WTC11 (cell line): Measurements from ENCODE around the gene C11orf21. TPM values are rescaled to one million over a fixed set of nuclear protein-coding genes. Genes with fewer than 3 reads are reported as not detected.

Experiments
- ATAC-seq: fragments of 200-7000 bp; cut with Tn5 transposase; 2 replicates; pipeline ENCODE4 v1.10.0; 2021; ENCODE audit warnings: mild to moderate bottlenecking, moderate library complexity
- CTCF ChIA-PET: fragments of 300-600 bp; sonication (Branson Sonifier 250); formaldehyde crosslinking; loops from one replicate; lab custom pipeline; 2021; ENCODE audit warnings: antibody characterized with exemption; lab: Charles Lee
- POLR2A ChIA-PET: fragments of 350-600 bp; sonication (Branson Sonifier 250); formaldehyde crosslinking; loops from one replicate; lab custom pipeline; 2021; ENCODE audit warnings: antibody characterized with exemption; lab: Charles Lee
- DNase-seq: peaks from one replicate; pipeline ENCODE4 v3.0.0; 2021; ENCODE audit warnings: low spot score
- H3K27ac Mint-ChIP-seq: 2 replicates; pipeline ENCODE4 v1.8.0; 2021; ENCODE audit warnings: mixed read lengths
- H3K27me3 Mint-ChIP-seq: 2 replicates; pipeline ENCODE4 v1.8.0; 2021; ENCODE audit warnings: low read depth, mild to moderate bottlenecking, moderate library complexity, mixed read lengths
- H3K36me3 Mint-ChIP-seq: 2 replicates; pipeline ENCODE4 v1.8.0; 2021; ENCODE audit warnings: mixed read lengths
- H3K4me1 Mint-ChIP-seq: 2 replicates; pipeline ENCODE4 v1.8.0; 2022; ENCODE audit warnings: mixed read lengths
- H3K4me3 Mint-ChIP-seq: 2 replicates; pipeline ENCODE4 v1.8.0; 2021; ENCODE audit warnings: mild to moderate bottlenecking, moderate library complexity, mixed read lengths
- H3K9me3 Mint-ChIP-seq: 2 replicates; pipeline ENCODE4 v1.8.0; 2021; ENCODE audit warnings: mixed read lengths
- CBFB ChIP-seq: sonication (generic); formaldehyde crosslinking; IDR thresholded peaks from 2 replicates; pipeline ENCODE4 v1.8.1; 2022; ENCODE audit warnings: mild to moderate bottlenecking, low read depth, missing genetic modification reagents
- E2F4 ChIP-seq: sonication (generic); formaldehyde crosslinking; IDR thresholded peaks from 2 replicates; pipeline ENCODE4 v1.8.1; 2022; ENCODE audit warnings: low read depth, mild to moderate bottlenecking, moderate library complexity, missing genetic modification reagents, borderline replicate concordance
- IRF2 ChIP-seq: sonication (generic); formaldehyde crosslinking; IDR thresholded peaks from 2 replicates; pipeline ENCODE4 v1.8.0; 2022; ENCODE audit warnings: low read depth, missing genetic modification reagents, borderline replicate concordance
- JAZF1 ChIP-seq: fragments of 250-450 bp; sonication (Bioruptor Pico); IDR thresholded peaks from 2 replicates; pipeline ENCODE4 v1.9.0; 2021; ENCODE audit warnings: moderate library complexity, mild to moderate bottlenecking, inconsistent platforms
- MXD4 ChIP-seq: fragments of 250-450 bp; sonication (Bioruptor Pico); IDR thresholded peaks from 2 replicates; pipeline ENCODE4 v1.8.0; 2021; ENCODE audit warnings: mild to moderate bottlenecking, moderate library complexity, borderline replicate concordance
- NFATC4 ChIP-seq: fragments of 250-450 bp; sonication (Bioruptor Pico); IDR thresholded peaks from 2 replicates; pipeline ENCODE4 v1.9.0; 2021; ENCODE audit warnings: mild to moderate bottlenecking
- NFE2L1 ChIP-seq: sonication (generic); formaldehyde crosslinking; IDR thresholded peaks from 2 replicates; pipeline ENCODE4 v1.8.1; 2023; ENCODE audit warnings: missing genetic modification reagents
- NR1H2 ChIP-seq: sonication (generic); formaldehyde crosslinking; IDR thresholded peaks from 2 replicates; pipeline ENCODE4 v1.9.0; 2021; ENCODE audit warnings: mild to moderate bottlenecking, moderate library complexity, missing genetic modification reagents
- NR3C1 ChIP-seq: sonication (generic); formaldehyde crosslinking; conservative IDR thresholded peaks from 2 replicates; pipeline ENCODE4 v1.8.1; 2023; ENCODE audit warnings: low read depth, mild to moderate bottlenecking, missing genetic modification reagents
- PRRX2 ChIP-seq: fragments of 250-450 bp; sonication (Bioruptor Pico); IDR thresholded peaks from 2 replicates; pipeline ENCODE4 v1.8.0; 2021; ENCODE audit warnings: mild to moderate bottlenecking
- SP1 ChIP-seq: sonication (generic); formaldehyde crosslinking; conservative IDR thresholded peaks from 2 replicates; pipeline ENCODE4 v1.8.1; 2022; ENCODE audit warnings: missing genetic modification reagents
- ZNF232 ChIP-seq: sonication (generic); formaldehyde crosslinking; IDR thresholded peaks from 2 replicates; pipeline ENCODE4 v1.8.0; 2022; ENCODE audit warnings: mild to moderate bottlenecking, missing genetic modification reagents
- ZNF532 ChIP-seq: fragments of 250-450 bp; sonication (Bioruptor Pico); IDR thresholded peaks from 2 replicates; pipeline ENCODE4 v1.9.0; 2021; ENCODE audit warnings: mild to moderate bottlenecking, borderline replicate concordance
- total RNA-seq: library from RNA; stranded (reverse); gene quantifications from 3 replicates; pipeline ENCODE4 v1.2.3, GENCODE V29; 2021
- TF ChIP-seq, protein P1 (sequence below): fragments of 250-450 bp; sonication (Bioruptor Pico); IDR thresholded peaks from 2 replicates; pipeline ENCODE4 v1.9.0; 2021; ENCODE audit warnings: mild to moderate bottlenecking
- TF ChIP-seq, protein P2 (sequence below): sonication (generic); formaldehyde crosslinking; conservative IDR thresholded peaks from 2 replicates; pipeline ENCODE4 v1.8.1; 2023; ENCODE audit warnings: mild to moderate bottlenecking, low read depth, missing genetic modification reagents, moderate library complexity
- TF ChIP-seq, protein P3 (sequence below): fragments of 250-450 bp; sonication (Bioruptor Pico); IDR thresholded peaks from 2 replicates; pipeline ENCODE4 v1.9.0; 2021; ENCODE audit warnings: moderate library complexity, mild to moderate bottlenecking, inconsistent platforms, borderline replicate concordance
- TF ChIP-seq, protein P4 (sequence below): sonication (generic); formaldehyde crosslinking; IDR thresholded peaks from 2 replicates; pipeline ENCODE4 v1.8.1; 2023; ENCODE audit warnings: mild to moderate bottlenecking, missing genetic modification reagents
- TF ChIP-seq, protein P5 (sequence below): fragments of 200-600 bp; IDR thresholded peaks from 2 replicates; pipeline ENCODE4 v1.8.0; 2022; ENCODE audit warnings: antibody characterized with exemption

The C11orf21 gene
- total RNA-seq, 1 experiment from 2014 or later = 0.24 TPM

DNA sequence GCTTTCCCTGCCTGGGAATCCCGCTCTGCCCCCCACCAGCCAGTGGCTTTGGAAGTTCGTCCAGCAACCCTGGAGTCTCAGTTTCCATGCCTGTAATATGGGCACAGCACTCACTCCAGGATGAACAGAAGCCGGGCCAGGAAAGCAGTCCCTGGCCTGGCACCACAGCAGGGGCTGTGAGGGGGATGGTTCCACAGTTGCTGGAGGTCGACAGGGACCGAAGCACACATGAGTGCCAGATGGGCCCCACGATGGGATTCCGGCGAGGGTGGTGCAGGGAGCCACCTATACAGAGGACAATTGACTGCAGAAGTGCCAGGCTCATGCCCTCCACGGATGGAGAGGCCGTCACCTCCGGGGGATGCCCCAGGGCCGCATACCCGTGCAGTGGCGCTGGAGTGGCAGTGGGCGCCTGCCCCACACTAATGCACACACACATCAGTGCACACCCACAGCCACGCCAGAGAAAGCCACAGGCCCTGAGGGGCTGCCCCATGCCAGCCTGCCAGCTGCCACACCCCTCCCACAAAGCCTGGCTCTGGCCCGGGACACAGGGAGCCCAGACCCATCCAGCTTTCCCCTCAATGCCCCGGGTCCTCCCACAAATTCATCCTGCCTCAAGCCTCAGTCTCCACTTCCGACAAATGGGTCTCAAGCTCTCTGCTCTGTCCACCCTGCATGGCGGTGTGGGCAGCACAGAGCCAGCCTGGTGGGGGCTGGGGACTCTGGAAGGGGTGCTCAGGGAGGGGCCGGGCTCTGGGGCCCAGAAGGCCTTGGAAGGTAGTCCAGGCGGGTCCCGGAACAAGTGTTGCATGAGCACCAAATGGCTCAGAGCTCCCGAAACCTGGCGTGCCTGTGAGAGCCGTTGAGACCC, 41.0 kb downstream of the C11orf21 start (continued):
- no peak for TF ChIP-seq E2F4 (CRISPR knock-in tag)
- TF ChIP-seq, protein P1, sequence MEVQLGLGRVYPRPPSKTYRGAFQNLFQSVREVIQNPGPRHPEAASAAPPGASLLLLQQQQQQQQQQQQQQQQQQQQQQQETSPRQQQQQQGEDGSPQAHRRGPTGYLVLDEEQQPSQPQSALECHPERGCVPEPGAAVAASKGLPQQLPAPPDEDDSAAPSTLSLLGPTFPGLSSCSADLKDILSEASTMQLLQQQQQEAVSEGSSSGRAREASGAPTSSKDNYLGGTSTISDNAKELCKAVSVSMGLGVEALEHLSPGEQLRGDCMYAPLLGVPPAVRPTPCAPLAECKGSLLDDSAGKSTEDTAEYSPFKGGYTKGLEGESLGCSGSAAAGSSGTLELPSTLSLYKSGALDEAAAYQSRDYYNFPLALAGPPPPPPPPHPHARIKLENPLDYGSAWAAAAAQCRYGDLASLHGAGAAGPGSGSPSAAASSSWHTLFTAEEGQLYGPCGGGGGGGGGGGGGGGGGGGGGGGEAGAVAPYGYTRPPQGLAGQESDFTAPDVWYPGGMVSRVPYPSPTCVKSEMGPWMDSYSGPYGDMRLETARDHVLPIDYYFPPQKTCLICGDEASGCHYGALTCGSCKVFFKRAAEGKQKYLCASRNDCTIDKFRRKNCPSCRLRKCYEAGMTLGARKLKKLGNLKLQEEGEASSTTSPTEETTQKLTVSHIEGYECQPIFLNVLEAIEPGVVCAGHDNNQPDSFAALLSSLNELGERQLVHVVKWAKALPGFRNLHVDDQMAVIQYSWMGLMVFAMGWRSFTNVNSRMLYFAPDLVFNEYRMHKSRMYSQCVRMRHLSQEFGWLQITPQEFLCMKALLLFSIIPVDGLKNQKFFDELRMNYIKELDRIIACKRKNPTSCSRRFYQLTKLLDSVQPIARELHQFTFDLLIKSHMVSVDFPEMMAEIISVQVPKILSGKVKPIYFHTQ (CRISPR knock-in tag) = no peak
- no peak for TF ChIP-seq NFATC4 (CRISPR knock-in tag)
- TF ChIP-seq PRRX2 (CRISPR knock-in tag) = no peak
- TF ChIP-seq SP1 (CRISPR knock-in tag) = no peak
- TF ChIP-seq MXD4 (CRISPR knock-in tag) = no peak
- TF ChIP-seq ZNF232 (CRISPR knock-in tag) = no peak
- TF ChIP-seq, protein P2, sequence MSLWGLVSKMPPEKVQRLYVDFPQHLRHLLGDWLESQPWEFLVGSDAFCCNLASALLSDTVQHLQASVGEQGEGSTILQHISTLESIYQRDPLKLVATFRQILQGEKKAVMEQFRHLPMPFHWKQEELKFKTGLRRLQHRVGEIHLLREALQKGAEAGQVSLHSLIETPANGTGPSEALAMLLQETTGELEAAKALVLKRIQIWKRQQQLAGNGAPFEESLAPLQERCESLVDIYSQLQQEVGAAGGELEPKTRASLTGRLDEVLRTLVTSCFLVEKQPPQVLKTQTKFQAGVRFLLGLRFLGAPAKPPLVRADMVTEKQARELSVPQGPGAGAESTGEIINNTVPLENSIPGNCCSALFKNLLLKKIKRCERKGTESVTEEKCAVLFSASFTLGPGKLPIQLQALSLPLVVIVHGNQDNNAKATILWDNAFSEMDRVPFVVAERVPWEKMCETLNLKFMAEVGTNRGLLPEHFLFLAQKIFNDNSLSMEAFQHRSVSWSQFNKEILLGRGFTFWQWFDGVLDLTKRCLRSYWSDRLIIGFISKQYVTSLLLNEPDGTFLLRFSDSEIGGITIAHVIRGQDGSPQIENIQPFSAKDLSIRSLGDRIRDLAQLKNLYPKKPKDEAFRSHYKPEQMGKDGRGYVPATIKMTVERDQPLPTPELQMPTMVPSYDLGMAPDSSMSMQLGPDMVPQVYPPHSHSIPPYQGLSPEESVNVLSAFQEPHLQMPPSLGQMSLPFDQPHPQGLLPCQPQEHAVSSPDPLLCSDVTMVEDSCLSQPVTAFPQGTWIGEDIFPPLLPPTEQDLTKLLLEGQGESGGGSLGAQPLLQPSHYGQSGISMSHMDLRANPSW (CRISPR knock-in tag) = no peak

DNA sequence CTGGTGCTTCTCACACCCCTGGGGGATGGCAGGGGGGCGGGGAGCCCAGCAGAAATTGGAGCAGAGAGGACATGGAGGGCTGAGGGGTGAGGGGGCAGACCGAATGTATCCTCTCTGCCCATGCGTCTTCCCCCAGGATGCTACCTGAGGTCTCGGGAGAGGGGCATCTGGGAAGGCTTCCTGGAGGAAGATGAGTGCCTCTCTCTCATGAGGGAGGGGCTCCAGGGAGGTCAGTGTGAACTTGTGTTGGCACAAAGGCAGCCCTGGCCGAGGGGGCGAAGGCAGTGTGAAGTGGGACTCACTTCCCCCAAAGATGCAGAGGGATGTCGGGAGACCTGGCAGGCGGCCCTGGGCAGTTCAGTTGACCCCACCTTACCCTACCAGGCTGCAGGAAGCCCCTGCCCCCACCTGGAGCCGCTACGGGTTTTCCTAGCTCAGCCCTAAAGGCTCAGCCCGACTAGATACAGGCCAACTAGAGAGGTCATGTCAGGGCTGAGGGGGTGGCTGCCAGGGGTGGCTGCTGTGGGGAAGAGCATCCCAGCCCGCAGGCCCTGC, 41.7 kb downstream of the C11orf21 start:
- CTCF ChIA-PET = no interaction called here
- ATAC-seq (no peak), DNase-seq (no peak)
- Mint-ChIP-seq H3K27me3 (peaks cover 11% of the 10 kb centered on the region), H3K4me3 (no peak overlapping the region), H3K36me3 (no peaks in the 10 kb centered on the region), H3K9me3 (peaks cover under 1% of the 10 kb centered on the region), H3K27ac (no peak overlapping the region), H3K4me1 (no peaks in the 10 kb centered on the region; the same call in 1 of the 2 replicates)
- POLR2A ChIA-PET = no interaction called here
- TF ChIP-seq NFE2L1 (CRISPR knock-in tag) (no peak), ZNF532 (no peak), IRF2 (CRISPR knock-in tag) (no peak), NR1H2 (CRISPR knock-in tag) (no peak), CBFB (CRISPR knock-in tag) (no peak), JAZF1 (CRISPR knock-in tag) (no peak), NR3C1 (no peak)
- TF ChIP-seq, protein P3, sequence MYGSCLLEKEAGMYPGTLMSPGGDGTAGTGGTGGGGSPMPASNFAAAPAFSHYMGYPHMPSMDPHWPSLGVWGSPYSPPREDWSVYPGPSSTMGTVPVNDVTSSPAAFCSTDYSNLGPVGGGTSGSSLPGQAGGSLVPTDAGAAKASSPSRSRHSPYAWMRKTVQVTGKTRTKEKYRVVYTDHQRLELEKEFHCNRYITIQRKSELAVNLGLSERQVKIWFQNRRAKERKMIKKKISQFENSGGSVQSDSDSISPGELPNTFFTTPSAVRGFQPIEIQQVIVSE (CRISPR knock-in tag) = no peak
- TF ChIP-seq, protein P4, sequence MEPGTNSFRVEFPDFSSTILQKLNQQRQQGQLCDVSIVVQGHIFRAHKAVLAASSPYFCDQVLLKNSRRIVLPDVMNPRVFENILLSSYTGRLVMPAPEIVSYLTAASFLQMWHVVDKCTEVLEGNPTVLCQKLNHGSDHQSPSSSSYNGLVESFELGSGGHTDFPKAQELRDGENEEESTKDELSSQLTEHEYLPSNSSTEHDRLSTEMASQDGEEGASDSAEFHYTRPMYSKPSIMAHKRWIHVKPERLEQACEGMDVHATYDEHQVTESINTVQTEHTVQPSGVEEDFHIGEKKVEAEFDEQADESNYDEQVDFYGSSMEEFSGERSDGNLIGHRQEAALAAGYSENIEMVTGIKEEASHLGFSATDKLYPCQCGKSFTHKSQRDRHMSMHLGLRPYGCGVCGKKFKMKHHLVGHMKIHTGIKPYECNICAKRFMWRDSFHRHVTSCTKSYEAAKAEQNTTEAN = no peak
- TF ChIP-seq, protein P5, sequence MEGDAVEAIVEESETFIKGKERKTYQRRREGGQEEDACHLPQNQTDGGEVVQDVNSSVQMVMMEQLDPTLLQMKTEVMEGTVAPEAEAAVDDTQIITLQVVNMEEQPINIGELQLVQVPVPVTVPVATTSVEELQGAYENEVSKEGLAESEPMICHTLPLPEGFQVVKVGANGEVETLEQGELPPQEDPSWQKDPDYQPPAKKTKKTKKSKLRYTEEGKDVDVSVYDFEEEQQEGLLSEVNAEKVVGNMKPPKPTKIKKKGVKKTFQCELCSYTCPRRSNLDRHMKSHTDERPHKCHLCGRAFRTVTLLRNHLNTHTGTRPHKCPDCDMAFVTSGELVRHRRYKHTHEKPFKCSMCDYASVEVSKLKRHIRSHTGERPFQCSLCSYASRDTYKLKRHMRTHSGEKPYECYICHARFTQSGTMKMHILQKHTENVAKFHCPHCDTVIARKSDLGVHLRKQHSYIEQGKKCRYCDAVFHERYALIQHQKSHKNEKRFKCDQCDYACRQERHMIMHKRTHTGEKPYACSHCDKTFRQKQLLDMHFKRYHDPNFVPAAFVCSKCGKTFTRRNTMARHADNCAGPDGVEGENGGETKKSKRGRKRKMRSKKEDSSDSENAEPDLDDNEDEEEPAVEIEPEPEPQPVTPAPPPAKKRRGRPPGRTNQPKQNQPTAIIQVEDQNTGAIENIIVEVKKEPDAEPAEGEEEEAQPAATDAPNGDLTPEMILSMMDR = no peak
